HepG2 (cell line): ENCODE results near the gene PLP1. TPM values are rescaled to one million over a fixed set of nuclear protein-coding genes. Genes with fewer than 3 reads are reported as not detected.

ENCODE experiments used
- ADNP ChIP-seq: sonication (generic); formaldehyde crosslinking; IDR thresholded peaks from 2 replicates; pipeline ENCODE4 v1.4.0; 2020; ENCODE audit warnings: missing genetic modification reagents
- RFXAP ChIP-seq: sonication (generic); formaldehyde crosslinking; IDR thresholded peaks from 2 replicates; pipeline ENCODE4 v1.4.0; 2020; ENCODE audit warnings: missing genetic modification reagents, borderline replicate concordance
- polyA plus RNA-seq, 8 experiments: library from polyadenylated mRNA; depleted of rRNA in 3 of 8; stranded (reverse) in 7 of 8; unstranded in 1 of 8; fragments of >200 nt; fragmentation: Illumina TruSeq in 4 of 8; extraction: Trizol in 4 of 8; gene quantifications; 2 replicates each; pipeline versions ENCODE4 v1.2.1 to v1.2.3, GENCODE V29; 2011 to 2016; ENCODE audit warnings: low read depth in 4 of 8, missing spikeins in 1 of 8, mixed read lengths in 1 of 8; ENCODE audit not compliant: insufficient read depth in 1 of 8
- total RNA-seq, 5 experiments: library from RNA; depleted of rRNA; stranded (reverse); fragments of >200 nt; fragmentation: Illumina TruSeq; extraction: Trizol; gene quantifications; 2 replicates each; pipeline ENCODE4 v1.2.3, GENCODE V29; 2016; ENCODE audit warnings: low read depth in 1 of 5
- TF ChIP-seq, protein P1 (sequence below): sonication (generic); formaldehyde crosslinking; IDR thresholded peaks from 2 replicates; pipeline ENCODE4 v1.5.1; 2020; ENCODE audit warnings: mild to moderate bottlenecking, missing genetic modification reagents, borderline replicate concordance
- TF ChIP-seq, protein P2 (sequence below): sonication (generic); formaldehyde crosslinking; IDR thresholded peaks from 2 replicates; pipeline ENCODE4 v1.4.0; 2020; ENCODE audit warnings: missing genetic modification reagents

The PLP1 gene
- total and polyA plus RNA-seq, 2 of the 13 experiments (the other 11 are each of a cell fraction or from before 2014, with no cell fraction given), result 0.15 to 0.27 TPM

DNA sequence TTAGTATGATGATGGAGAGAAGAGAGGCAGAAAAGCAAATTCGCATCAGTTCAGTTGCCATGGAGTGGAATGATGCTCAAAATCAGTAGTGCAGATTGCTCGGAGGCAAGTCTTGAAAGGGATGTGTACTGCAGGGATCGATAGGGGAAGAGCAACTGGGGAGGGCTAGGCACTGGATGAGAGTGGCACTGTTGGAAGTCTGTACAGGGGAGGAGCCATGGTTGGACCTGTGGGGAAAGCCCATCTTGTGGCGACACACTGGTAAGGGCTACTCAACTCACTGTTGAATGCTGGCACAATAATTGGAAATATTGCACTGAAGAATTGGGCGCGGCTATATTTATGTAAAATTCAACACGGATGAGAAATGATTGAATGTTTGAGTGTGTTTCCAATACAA is 54.2 kb downstream of the PLP1 start (continued):
- TF ChIP-seq, protein P1, sequence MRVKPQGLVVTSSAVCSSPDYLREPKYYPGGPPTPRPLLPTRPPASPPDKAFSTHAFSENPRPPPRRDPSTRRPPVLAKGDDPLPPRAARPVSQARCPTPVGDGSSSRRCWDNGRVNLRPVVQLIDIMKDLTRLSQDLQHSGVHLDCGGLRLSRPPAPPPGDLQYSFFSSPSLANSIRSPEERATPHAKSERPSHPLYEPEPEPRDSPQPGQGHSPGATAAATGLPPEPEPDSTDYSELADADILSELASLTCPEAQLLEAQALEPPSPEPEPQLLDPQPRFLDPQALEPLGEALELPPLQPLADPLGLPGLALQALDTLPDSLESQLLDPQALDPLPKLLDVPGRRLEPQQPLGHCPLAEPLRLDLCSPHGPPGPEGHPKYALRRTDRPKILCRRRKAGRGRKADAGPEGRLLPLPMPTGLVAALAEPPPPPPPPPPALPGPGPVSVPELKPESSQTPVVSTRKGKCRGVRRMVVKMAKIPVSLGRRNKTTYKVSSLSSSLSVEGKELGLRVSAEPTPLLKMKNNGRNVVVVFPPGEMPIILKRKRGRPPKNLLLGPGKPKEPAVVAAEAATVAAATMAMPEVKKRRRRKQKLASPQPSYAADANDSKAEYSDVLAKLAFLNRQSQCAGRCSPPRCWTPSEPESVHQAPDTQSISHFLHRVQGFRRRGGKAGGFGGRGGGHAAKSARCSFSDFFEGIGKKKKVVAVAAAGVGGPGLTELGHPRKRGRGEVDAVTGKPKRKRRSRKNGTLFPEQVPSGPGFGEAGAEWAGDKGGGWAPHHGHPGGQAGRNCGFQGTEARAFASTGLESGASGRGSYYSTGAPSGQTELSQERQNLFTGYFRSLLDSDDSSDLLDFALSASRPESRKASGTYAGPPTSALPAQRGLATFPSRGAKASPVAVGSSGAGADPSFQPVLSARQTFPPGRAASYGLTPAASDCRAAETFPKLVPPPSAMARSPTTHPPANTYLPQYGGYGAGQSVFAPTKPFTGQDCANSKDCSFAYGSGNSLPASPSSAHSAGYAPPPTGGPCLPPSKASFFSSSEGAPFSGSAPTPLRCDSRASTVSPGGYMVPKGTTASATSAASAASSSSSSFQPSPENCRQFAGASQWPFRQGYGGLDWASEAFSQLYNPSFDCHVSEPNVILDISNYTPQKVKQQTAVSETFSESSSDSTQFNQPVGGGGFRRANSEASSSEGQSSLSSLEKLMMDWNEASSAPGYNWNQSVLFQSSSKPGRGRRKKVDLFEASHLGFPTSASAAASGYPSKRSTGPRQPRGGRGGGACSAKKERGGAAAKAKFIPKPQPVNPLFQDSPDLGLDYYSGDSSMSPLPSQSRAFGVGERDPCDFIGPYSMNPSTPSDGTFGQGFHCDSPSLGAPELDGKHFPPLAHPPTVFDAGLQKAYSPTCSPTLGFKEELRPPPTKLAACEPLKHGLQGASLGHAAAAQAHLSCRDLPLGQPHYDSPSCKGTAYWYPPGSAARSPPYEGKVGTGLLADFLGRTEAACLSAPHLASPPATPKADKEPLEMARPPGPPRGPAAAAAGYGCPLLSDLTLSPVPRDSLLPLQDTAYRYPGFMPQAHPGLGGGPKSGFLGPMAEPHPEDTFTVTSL (CRISPR knock-in tag), result no peak
- no peak for TF ChIP-seq RFXAP
- TF ChIP-seq ADNP (CRISPR knock-in tag), result no peak
- TF ChIP-seq, protein P2, sequence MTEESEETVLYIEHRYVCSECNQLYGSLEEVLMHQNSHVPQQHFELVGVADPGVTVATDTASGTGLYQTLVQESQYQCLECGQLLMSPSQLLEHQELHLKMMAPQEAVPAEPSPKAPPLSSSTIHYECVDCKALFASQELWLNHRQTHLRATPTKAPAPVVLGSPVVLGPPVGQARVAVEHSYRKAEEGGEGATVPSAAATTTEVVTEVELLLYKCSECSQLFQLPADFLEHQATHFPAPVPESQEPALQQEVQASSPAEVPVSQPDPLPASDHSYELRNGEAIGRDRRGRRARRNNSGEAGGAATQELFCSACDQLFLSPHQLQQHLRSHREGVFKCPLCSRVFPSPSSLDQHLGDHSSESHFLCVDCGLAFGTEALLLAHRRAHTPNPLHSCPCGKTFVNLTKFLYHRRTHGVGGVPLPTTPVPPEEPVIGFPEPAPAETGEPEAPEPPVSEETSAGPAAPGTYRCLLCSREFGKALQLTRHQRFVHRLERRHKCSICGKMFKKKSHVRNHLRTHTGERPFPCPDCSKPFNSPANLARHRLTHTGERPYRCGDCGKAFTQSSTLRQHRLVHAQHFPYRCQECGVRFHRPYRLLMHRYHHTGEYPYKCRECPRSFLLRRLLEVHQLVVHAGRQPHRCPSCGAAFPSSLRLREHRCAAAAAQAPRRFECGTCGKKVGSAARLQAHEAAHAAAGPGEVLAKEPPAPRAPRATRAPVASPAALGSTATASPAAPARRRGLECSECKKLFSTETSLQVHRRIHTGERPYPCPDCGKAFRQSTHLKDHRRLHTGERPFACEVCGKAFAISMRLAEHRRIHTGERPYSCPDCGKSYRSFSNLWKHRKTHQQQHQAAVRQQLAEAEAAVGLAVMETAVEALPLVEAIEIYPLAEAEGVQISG, result no peak
